ENCODE measurements around the gene AGO1.

AGO1 gene

GRCh38 chr1:35924838-35925237 lies 41.8 kb downstream of the AGO1 start:
- DNase-seq (ENCODE audit: low spot score), result peak; percentile 49
- TF ChIP-seq CTCF (IDR thresholded peaks at IDR 0.05; ENCODE audit: extremely low read depth, missing control alignments), result no peak

GRCh38 chr1:35925741-35926140 lies 42.7 kb downstream of the AGO1 start:
- no peak for DNase-seq (ENCODE audit: low spot score)
- TF ChIP-seq CTCF (IDR thresholded peaks at IDR 0.05; ENCODE audit: extremely low read depth, missing control alignments), result no peak

GRCh38 chr1:35927472-35927871 lies 44.5 kb downstream of the AGO1 start:
- no peak for TF ChIP-seq CTCF (IDR thresholded peaks at IDR 0.05; ENCODE audit: extremely low read depth, missing control alignments)
- no peak for DNase-seq (ENCODE audit: low spot score)

- no peak for TF ChIP-seq CTCF (IDR thresholded peaks at IDR 0.05; ENCODE audit: extremely low read depth, missing control alignments)
- DNase-seq (ENCODE audit: low spot score), result peak; percentile 38
Observed at GRCh38 chr1:35929730-35930592, 47.0 kb downstream of the AGO1 start.

- TF ChIP-seq CTCF (IDR thresholded peaks at IDR 0.05; ENCODE audit: extremely low read depth, missing control alignments), result no peak
- DNase-seq (ENCODE audit: low spot score), result peak; percentile 97
Observed at GRCh38 chr1:35930593-35931445, 47.8 kb downstream of the AGO1 start, which contains the start of gene AGO3. Gene AGO3 (plus strand): TSS chr1:35931105. CDS start chr1:35931427, 322 bp downstream.

GRCh38 chr1:35931446-35932157 lies 48.6 kb downstream of the AGO1 start:
- DNase-seq (ENCODE audit: low spot score), result peak; percentile 18
- no peak for TF ChIP-seq CTCF (IDR thresholded peaks at IDR 0.05; ENCODE audit: extremely low read depth, missing control alignments)
